SK-N-SH treated with all-trans-retinoic acid at 6 μM for 48 hours (cell line): ENCODE data around the gene SLC2A2.

Experiments used
- ATAC-seq: fragments of 200-7000 bp; cut with Tn5 transposase; 3 replicates; pipeline ENCODE4 v1.9.1; 2020; ENCODE audit warnings: mild to moderate bottlenecking, moderate library complexity
- ARNTL ChIP-seq: fragments of 450-650 bp; formaldehyde crosslinking; IDR thresholded peaks from 2 replicates; pipeline ENCODE4 v1.5.0; 2020; ENCODE audit warnings: low read depth, mild to moderate bottlenecking, moderate library complexity, borderline replicate concordance
- BACH2 ChIP-seq: fragments of 250-450 bp; sonication (Bioruptor Pico); IDR thresholded peaks from 2 replicates; pipeline ENCODE4 v1.9.0; 2021; ENCODE audit warnings: mild to moderate bottlenecking, borderline replicate concordance
- CSDC2 ChIP-seq: fragments of 250-450 bp; sonication (Bioruptor Pico); IDR thresholded peaks from 2 replicates; pipeline ENCODE4 v1.5.0; 2020; ENCODE audit warnings: mild to moderate bottlenecking, moderate library complexity
- CSRNP3 ChIP-seq: fragments of 250-450 bp; sonication (Bioruptor Pico); IDR thresholded peaks from 2 replicates; pipeline ENCODE4 v1.5.1; 2021; ENCODE audit warnings: mild to moderate bottlenecking, moderate library complexity
- ESRRG ChIP-seq: fragments of 250-450 bp; sonication (Bioruptor Pico); IDR thresholded peaks from 2 replicates; pipeline ENCODE4 v1.6.1; 2021; ENCODE audit warnings: mild to moderate bottlenecking
- GLIS3 ChIP-seq: fragments of 250-450 bp; sonication (Bioruptor Pico); IDR thresholded peaks from 2 replicates; pipeline ENCODE4 v1.5.0; 2020; ENCODE audit warnings: mild to moderate bottlenecking, moderate library complexity
- ISL1 ChIP-seq: fragments of 250-450 bp; sonication (Bioruptor Pico); IDR thresholded peaks from 2 replicates; pipeline ENCODE4 v2.1.2; 2022; ENCODE audit warnings: mild to moderate bottlenecking, moderate library complexity
- OSR1 ChIP-seq: fragments of 250-450 bp; sonication (Bioruptor Pico); IDR thresholded peaks from 2 replicates; pipeline ENCODE4 v1.8.0; 2022; ENCODE audit warnings: moderate library complexity, mild to moderate bottlenecking, inconsistent platforms
- POU6F1 ChIP-seq: fragments of 250-450 bp; sonication (Bioruptor Pico); IDR thresholded peaks from 2 replicates; pipeline ENCODE4 v1.8.0; 2021; ENCODE audit warnings: low read depth, mild to moderate bottlenecking, moderate library complexity, borderline replicate concordance
- PPARA ChIP-seq: fragments of 250-450 bp; sonication (Bioruptor Pico); IDR thresholded peaks from 2 replicates; pipeline ENCODE4 v1.5.0; 2020; ENCODE audit warnings: mild to moderate bottlenecking, borderline replicate concordance
- RARB ChIP-seq: fragments of 250-450 bp; sonication (Bioruptor Pico); IDR thresholded peaks from 2 replicates; pipeline ENCODE4 v1.8.0; 2021; ENCODE audit warnings: mild to moderate bottlenecking, moderate library complexity
- SNAI2 ChIP-seq: fragments of 250-450 bp; sonication (Bioruptor Pico); IDR thresholded peaks from 2 replicates; pipeline ENCODE4 v1.5.0; 2020; ENCODE audit warnings: mild to moderate bottlenecking, moderate library complexity
- TOX ChIP-seq: fragments of 250-450 bp; sonication (Bioruptor Pico); IDR thresholded peaks from 2 replicates; pipeline ENCODE4 v1.8.0; 2021; ENCODE audit warnings: mild to moderate bottlenecking, moderate library complexity, borderline replicate concordance
- TSHZ2 ChIP-seq: fragments of 250-450 bp; sonication (Bioruptor Pico); IDR thresholded peaks from 2 replicates; pipeline ENCODE4 v1.5.0; 2020; ENCODE audit warnings: mild to moderate bottlenecking, moderate library complexity
- ZC3H10 ChIP-seq: fragments of 250-450 bp; sonication (Bioruptor Pico); IDR thresholded peaks from 2 replicates; pipeline ENCODE4 v1.5.1; 2021; ENCODE audit warnings: mild to moderate bottlenecking, moderate library complexity
- ZFP3 ChIP-seq: fragments of 250-450 bp; sonication (Bioruptor Pico); IDR thresholded peaks from 2 replicates; pipeline ENCODE4 v1.5.0; 2020; ENCODE audit warnings: mild to moderate bottlenecking, moderate library complexity
- ZFP30 ChIP-seq: fragments of 450-650 bp; formaldehyde crosslinking; IDR thresholded peaks from 2 replicates; pipeline ENCODE4 v1.5.0; 2022; ENCODE audit warnings: mild to moderate bottlenecking, moderate library complexity
- ZNF565 ChIP-seq: fragments of 450-650 bp; formaldehyde crosslinking; conservative IDR thresholded peaks from 2 replicates; pipeline ENCODE4 v1.5.0; 2020; ENCODE audit warnings: low read depth, mild to moderate bottlenecking, moderate library complexity
- ZNF70 ChIP-seq: fragments of 450-650 bp; formaldehyde crosslinking; IDR thresholded peaks from 2 replicates; pipeline ENCODE4 v1.5.0; 2020; ENCODE audit warnings: mild to moderate bottlenecking, moderate library complexity
- ZNF8 ChIP-seq: fragments of 450-650 bp; formaldehyde crosslinking; IDR thresholded peaks from 2 replicates; pipeline ENCODE4 v1.5.0; 2020; ENCODE audit warnings: mild to moderate bottlenecking, moderate library complexity

SLC2A2 gene

GRCh38 chr3:171001250-171001893, 25.1 kb downstream of the SLC2A2 start:
- ATAC-seq: no peak
- TF ChIP-seq CSRNP3 (CRISPR knock-in tag) (no peak), POU6F1 (no peak)

- TF ChIP-seq PPARA (no peak), ESRRG (CRISPR knock-in tag) (no peak), TOX (CRISPR knock-in tag) (no peak), CSDC2 (CRISPR knock-in tag) (no peak), GLIS3 (CRISPR knock-in tag) (no peak), ISL1 (CRISPR knock-in tag) (no peak), ZNF70 (CRISPR knock-in tag) (no peak)
These were observed 26.2 kb downstream of the SLC2A2 start for GRCh38 chr3:171000281-171000680.

GRCh38 chr3:170999737-171000242, 26.7 kb downstream of the SLC2A2 start:
- TF ChIP-seq ZFP30 (CRISPR knock-in tag): no peak
- TF ChIP-seq ISL1 (CRISPR knock-in tag): peak; percentile 87
- no peak for TF ChIP-seq POU6F1
- no peak for TF ChIP-seq ARNTL (CRISPR knock-in tag)
- no peak for TF ChIP-seq CSRNP3 (CRISPR knock-in tag)
- no peak for TF ChIP-seq BACH2 (CRISPR knock-in tag)
- no peak for TF ChIP-seq ZNF8 (CRISPR knock-in tag)
- TF ChIP-seq TSHZ2 (CRISPR knock-in tag): no peak
- no peak for TF ChIP-seq ZNF565
- no peak for TF ChIP-seq ZNF70 (CRISPR knock-in tag)
- no peak for TF ChIP-seq SNAI2 (CRISPR knock-in tag)
- TF ChIP-seq ZC3H10 (CRISPR knock-in tag): no peak
- TF ChIP-seq CSDC2 (CRISPR knock-in tag): no peak
- peak; percentile 64; the same call in 1 of the 2 replicates for TF ChIP-seq RARB (CRISPR knock-in tag)
- TF ChIP-seq OSR1 (CRISPR knock-in tag): no peak
- no peak for TF ChIP-seq ZFP3 (CRISPR knock-in tag)
- TF ChIP-seq TOX (CRISPR knock-in tag): 0 out of 2 replicates have a peak, but pooled peaks have one; percentile 28
- TF ChIP-seq, all 23 proteins: peak for 3
- ATAC-seq: peak; percentile 78

More at GRCh38 chr3:171000281-171000680, 26.2 kb downstream of the SLC2A2 start:
- ATAC-seq: peak; percentile 44
